Thyroid gland (tissue), 4 donors: ENCODE results near the gene GAK. TPM values are rescaled to one million over a fixed set of nuclear protein-coding genes. Genes with fewer than 3 reads are reported as not detected.

Experiments
- DNase-seq, 2 donors: peaks; one replicate each; pipeline ENCODE4 v3.0.0-alpha.2; 2019
- H3K27ac ChIP-seq, 3 donors: fragments of 200-600 bp; sonication (generic); 1 replicate in 2 of 3; 2 replicates in 1 of 3; pipeline ENCODE4 v1.5.1; 2016 to 2019; ENCODE audit warnings: mild to moderate bottlenecking in 1 of 3, moderate library complexity in 1 of 3
- H3K27me3 ChIP-seq: fragments of 200-600 bp; sonication (generic); one replicate; pipeline ENCODE4 v1.5.1; 2019
- H3K36me3 ChIP-seq, 2 donors: fragments of 200-600 bp; sonication (generic); one replicate each; pipeline ENCODE4 v1.5.1; 2016 to 2019
- H3K4me1 ChIP-seq, 2 donors: fragments of 200-600 bp; sonication (generic); one replicate each; pipeline ENCODE4 v1.5.1; 2017 to 2019
- H3K4me3 ChIP-seq, 3 donors: fragments of 200-600 bp; sonication (generic); replicated peaks in 1 of 3; 1 replicate in 2 of 3; 2 replicates in 1 of 3; pipeline ENCODE4 v1.5.1; 2016; ENCODE audit warnings: mild to moderate bottlenecking in 1 of 3
- H3K9me3 ChIP-seq: fragments of 200-600 bp; sonication (generic); one replicate; pipeline ENCODE4 v1.5.1; 2017
- POLR2A ChIP-seq, 2 donors: fragments of 450-650 bp; IDR thresholded peaks; one replicate each; pipeline ENCODE4 v1.6.1; 2017; ENCODE audit warnings: antibody characterized with exemption in 2 of 2, mild to moderate bottlenecking in 2 of 2, moderate library complexity in 1 of 2
- WGBS, 2 donors: methylation state at CpG; one replicate each; pipeline ENCODE4 v1.1.5; 2017; 5-methylcytosine and 5-hydroxymethylcytosine counted together
- intact Hi-C: fragments of 100-400 bp; cut with DNase I; formaldehyde crosslinking; loops from one replicate; pipeline ENCODE4 v1.15.1; 2023
- total RNA-seq, 4 donors: library from RNA; depleted of rRNA; stranded (reverse); fragments of >200 nt; gene quantifications; one replicate each; pipeline ENCODE4 v1.2.3, GENCODE V29; 2016
- TF ChIP-seq, protein P1 (sequence below), 6 experiments: fragments of 200-600 bp in 3 of 6; fragments of 450-650 bp in 3 of 6; sonication (generic) in 3 of 6; IDR thresholded peaks; one replicate each; pipeline ENCODE4 v1.5.1; 2016 to 2019; ENCODE audit warnings: antibody characterized with exemption in 6 of 6, mild to moderate bottlenecking in 2 of 6, inconsistent platforms in 1 of 6, moderate library complexity in 1 of 6

Gene GAK
- total RNA-seq, 4 donors from 2014 or later, result 86.4 to 184 (median 153) TPM

DNA sequence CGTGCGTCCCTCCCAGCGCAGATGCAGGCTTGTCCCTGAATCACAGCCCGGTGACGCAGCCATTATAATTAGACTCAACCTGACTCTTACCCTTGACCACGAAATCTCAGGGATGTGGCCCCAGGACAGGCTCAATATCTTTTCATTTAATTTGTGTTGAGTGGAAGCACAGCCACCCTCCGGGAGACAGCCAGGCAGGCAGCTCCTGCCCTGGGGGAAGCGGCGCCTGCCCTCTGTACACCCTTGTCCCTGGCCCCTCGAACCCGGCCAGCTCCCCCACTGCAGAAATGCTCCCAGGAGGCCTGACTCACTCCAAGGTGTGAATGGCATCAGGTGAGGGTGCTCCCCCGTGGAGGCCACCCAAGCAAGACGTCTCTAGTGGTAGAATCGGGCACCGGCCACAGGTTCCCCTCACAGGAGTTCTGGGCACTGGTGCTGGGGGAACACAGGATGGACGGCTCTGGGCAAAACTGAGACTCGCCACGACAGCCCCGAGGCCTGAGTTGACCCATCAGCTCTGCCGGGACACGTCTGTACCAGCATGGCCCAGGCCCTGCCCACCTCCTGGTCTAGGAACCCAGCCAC lies 108.8 kb downstream of the GAK start:
- H3K27ac ChIP-seq, result no peak overlapping the region
- no peaks in the 10 kb centered on the region for H3K9me3 ChIP-seq
- H3K36me3 ChIP-seq, result no peaks in the 10 kb centered on the region
- no peak overlapping the region for H3K4me3 ChIP-seq
- no peak for DNase-seq
- TF ChIP-seq, protein P1, sequence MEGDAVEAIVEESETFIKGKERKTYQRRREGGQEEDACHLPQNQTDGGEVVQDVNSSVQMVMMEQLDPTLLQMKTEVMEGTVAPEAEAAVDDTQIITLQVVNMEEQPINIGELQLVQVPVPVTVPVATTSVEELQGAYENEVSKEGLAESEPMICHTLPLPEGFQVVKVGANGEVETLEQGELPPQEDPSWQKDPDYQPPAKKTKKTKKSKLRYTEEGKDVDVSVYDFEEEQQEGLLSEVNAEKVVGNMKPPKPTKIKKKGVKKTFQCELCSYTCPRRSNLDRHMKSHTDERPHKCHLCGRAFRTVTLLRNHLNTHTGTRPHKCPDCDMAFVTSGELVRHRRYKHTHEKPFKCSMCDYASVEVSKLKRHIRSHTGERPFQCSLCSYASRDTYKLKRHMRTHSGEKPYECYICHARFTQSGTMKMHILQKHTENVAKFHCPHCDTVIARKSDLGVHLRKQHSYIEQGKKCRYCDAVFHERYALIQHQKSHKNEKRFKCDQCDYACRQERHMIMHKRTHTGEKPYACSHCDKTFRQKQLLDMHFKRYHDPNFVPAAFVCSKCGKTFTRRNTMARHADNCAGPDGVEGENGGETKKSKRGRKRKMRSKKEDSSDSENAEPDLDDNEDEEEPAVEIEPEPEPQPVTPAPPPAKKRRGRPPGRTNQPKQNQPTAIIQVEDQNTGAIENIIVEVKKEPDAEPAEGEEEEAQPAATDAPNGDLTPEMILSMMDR (IDR thresholded peaks at IDR 0.05), result no peak
- TF ChIP-seq POLR2A (IDR thresholded peaks at IDR 0.05), result no peak
- 74 to 84% methylated on average over 11 of the region's 21 CpGs for WGBS, 2 donors
- H3K27me3 ChIP-seq, result peaks cover 12% of the 10 kb centered on the region
- H3K4me1 ChIP-seq, result peaks cover 10 to 17% of the 10 kb centered on the region in 2 donors
- intact Hi-C loops, result no loop called here

DNA sequence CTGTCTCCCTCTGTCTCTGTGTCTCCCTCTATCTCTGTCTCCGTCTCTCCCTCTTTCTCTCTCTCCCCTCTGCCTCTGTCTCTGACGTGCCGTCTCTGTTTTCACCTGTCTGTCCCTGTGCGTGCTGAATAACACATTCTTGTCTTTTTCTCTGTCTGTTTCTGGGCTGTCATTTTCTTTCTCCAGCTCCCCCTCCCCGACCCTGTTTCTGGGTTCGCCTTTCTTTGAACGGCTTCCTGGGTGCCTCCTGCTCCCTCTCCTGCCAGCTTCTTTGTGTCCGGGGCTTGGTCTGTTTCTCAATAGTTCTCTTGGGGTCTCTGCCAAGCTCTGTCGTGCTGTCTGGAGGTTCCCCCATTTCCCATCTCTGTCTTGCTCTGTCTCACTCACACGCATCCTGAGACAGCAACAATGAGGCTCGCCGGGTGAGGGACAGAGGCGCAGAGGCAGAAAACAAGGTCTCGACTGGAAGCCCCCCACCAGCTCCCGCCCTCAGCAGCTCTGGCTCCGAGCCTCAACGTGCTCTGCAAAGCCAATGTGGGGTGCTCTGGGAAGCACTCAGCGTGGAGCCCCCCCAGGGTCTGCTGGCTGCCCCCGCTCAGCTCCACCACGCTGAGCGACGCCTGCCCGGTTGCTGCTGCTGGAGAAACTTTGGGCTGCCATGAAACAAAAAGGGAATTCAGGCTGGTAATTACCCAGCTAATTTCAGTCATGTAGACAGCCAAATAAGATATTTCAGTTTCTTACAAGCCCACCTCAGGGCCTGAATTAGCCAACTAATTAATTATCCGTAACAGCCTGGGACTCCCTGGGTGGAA lies 109.5 kb downstream of the GAK start:
- 51 to 52% methylated on average over 24 of the region's 24 CpGs for whole genome bisulfite sequencing, 2 donors
- TF ChIP-seq, protein P1 (IDR thresholded peaks at IDR 0.05), result no peak
- no peak for TF ChIP-seq POLR2A (IDR thresholded peaks at IDR 0.05)
- intact Hi-C loops, result no loop called here
- no peak for DNase-seq
- no peaks in the 10 kb centered on the region for H3K36me3 ChIP-seq
- H3K9me3 ChIP-seq, result no peaks in the 10 kb centered on the region
- no peak overlapping the region for H3K27ac ChIP-seq
- H3K4me1 ChIP-seq, result peaks cover 10 to 17% of the 10 kb centered on the region in 2 donors
- H3K4me3 ChIP-seq, result no peak overlapping the region
- peaks cover 12% of the 10 kb centered on the region for H3K27me3 ChIP-seq

DNA sequence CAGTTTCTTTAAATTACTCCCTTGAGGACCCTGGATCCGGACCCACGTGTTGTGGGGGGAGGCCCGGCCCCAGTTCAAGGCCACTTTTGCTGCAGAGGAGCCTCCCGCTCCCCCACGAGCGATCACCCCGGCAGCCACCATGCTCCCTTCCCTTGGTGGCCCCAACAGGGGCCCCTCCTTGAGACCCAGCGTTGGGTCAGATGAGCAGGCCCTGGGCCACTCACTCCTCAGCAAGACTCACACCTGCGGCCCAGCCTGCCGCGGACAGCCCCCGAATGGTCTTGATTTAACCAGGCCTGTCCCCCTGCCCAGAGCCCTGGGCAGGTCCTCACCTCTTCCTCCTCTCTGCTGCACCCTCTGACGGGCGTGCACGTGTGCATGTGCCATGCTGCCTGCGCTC lies 110.5 kb downstream of the GAK start:
- no peak for TF ChIP-seq POLR2A (IDR thresholded peaks at IDR 0.05)
- TF ChIP-seq, protein P1 (IDR thresholded peaks at IDR 0.05), result no peak
- intact Hi-C loops, result no loop called here
- 74 to 79% methylated on average over 12 to 14 of the region's 16 CpGs for WGBS, 2 donors
- peaks cover 12% of the 10 kb centered on the region for H3K27me3 ChIP-seq
- H3K4me1 ChIP-seq, result peaks cover 7 to 12% of the 10 kb centered on the region in 2 donors
- no peak overlapping the region for H3K4me3 ChIP-seq
- no peak for DNase-seq
- H3K36me3 ChIP-seq, result no peaks in the 10 kb centered on the region
- no peaks in the 10 kb centered on the region for H3K9me3 ChIP-seq
- no peak overlapping the region for H3K27ac ChIP-seq

DNA sequence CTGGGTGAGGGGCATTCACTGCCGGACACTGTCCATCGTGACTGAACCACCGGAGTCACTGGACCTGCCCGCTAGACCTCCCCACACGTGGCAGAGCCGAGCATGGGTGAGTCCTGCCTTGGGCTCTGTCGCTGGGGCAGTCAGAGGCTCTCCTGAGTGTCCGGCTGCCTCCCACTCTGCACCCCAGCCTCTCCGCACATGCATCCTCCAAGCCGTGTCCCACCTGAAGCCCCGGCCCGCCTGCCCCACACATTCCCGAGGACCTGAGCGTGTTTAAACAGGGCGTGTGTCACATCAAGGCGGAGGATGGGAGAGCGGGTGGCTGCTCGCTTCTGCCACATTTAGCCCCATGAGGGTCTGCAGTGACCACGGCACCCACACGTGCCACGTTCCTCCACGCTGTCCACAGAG lies 110.9 kb downstream of the GAK start:
- Histone ChIP-seq H3K4me1 (peaks cover 5 to 10% of the 10 kb centered on the region in 2 donors), H3K9me3 (no peaks in the 10 kb centered on the region), H3K27me3 (peaks cover 12% of the 10 kb centered on the region), H3K27ac (no peak overlapping the region), H3K4me3 (no peak overlapping the region), H3K36me3 (no peaks in the 10 kb centered on the region)
- intact Hi-C loops, result no loop called here
- TF ChIP-seq, protein P1 (IDR thresholded peaks at IDR 0.05), result no peak
- no peak for TF ChIP-seq POLR2A (IDR thresholded peaks at IDR 0.05)
- no peak for DNase-seq
- WGBS, 2 donors, result 77 to 82% methylated on average over 18 to 22 of the region's 22 CpGs
